Peyer's patch (tissue), 4 donors: ENCODE results near the gene SYT13.

Source experiments
- CTCF ChIP-seq, 6 experiments: fragments of 450-650 bp in 4 of 6; fragments of 200-600 bp in 2 of 6; sonication (generic) in 1 of 6; IDR thresholded peaks; one replicate each; pipeline ENCODE4 v1.5.1; 2017 to 2019; ENCODE audit warnings: antibody characterized with exemption in 6 of 6, mild to moderate bottlenecking in 3 of 6, moderate library complexity in 1 of 6
- POLR2A ChIP-seq, 2 donors: fragments of 450-650 bp; IDR thresholded peaks; one replicate each; pipeline ENCODE4 v1.5.1; 2017; ENCODE audit warnings: antibody characterized with exemption in 2 of 2, mild to moderate bottlenecking in 2 of 2, moderate library complexity in 2 of 2

- no peak for TF ChIP-seq CTCF (IDR thresholded peaks at IDR 0.05)
- TF ChIP-seq POLR2A (IDR thresholded peaks at IDR 0.05): peak in 1 of 2 donors; percentile 18
These were observed 19.5 kb downstream of the SYT13 start for GRCh38 chr11:45266676-45267020.
